ENCODE data around the gene UBL3.

The UBL3 gene

GRCh38 chr13:29856426-29856825 lies 6.0 kb upstream of the UBL3 start:
- DNase-seq: no peak

GRCh38 chr13:29855784-29856183 lies 5.4 kb upstream of the UBL3 start:
- DNase-seq: no peak

- no peak for DNase-seq
These were observed 4.6 kb upstream of the UBL3 start for GRCh38 chr13:29855009-29855408.

GRCh38 chr13:29853131-29853530 lies 2.7 kb upstream of the UBL3 start:
- DNase-seq: no peak

GRCh38 chr13:29852472-29853054 lies 2.1 kb upstream of the UBL3 start:
- DNase-seq: peak; percentile 56

- peak; percentile 64 for DNase-seq
These were observed 645 bp downstream of the UBL3 start for GRCh38 chr13:29849731-29850212.

- no peak for DNase-seq
These were observed 1.3 kb downstream of the UBL3 start for GRCh38 chr13:29849071-29849631.

- peak; percentile 59 for DNase-seq
These were observed 2.9 kb downstream of the UBL3 start for GRCh38 chr13:29847501-29847983.

- no peak for DNase-seq
These were observed 3.8 kb downstream of the UBL3 start for GRCh38 chr13:29846475-29847256.

- DNase-seq: no peak
These were observed 4.9 kb downstream of the UBL3 start for GRCh38 chr13:29845440-29846056.

- DNase-seq: no peak
These were observed 6.0 kb downstream of the UBL3 start for GRCh38 chr13:29844441-29844840.

GRCh38 chr13:29840585-29840984 lies 9.8 kb downstream of the UBL3 start:
- no peak for DNase-seq

- DNase-seq: no peak
These were observed 14.9 kb downstream of the UBL3 start for GRCh38 chr13:29835280-29836061.

GRCh38 chr13:29832761-29833298 lies 17.6 kb downstream of the UBL3 start:
- no peak for DNase-seq

- no peak for DNase-seq
These were observed 20.4 kb downstream of the UBL3 start for GRCh38 chr13:29830000-29830399.

- DNase-seq: no peak
These were observed 31.3 kb downstream of the UBL3 start for GRCh38 chr13:29819143-29819542.

GRCh38 chr13:29817604-29818378 lies 32.6 kb downstream of the UBL3 start:
- no peak for DNase-seq

- DNase-seq: no peak
These were observed 33.7 kb downstream of the UBL3 start for GRCh38 chr13:29816715-29817114.

GRCh38 chr13:29815336-29815735 lies 35.1 kb downstream of the UBL3 start:
- no peak for DNase-seq

GRCh38 chr13:29810898-29811297 lies 39.5 kb downstream of the UBL3 start:
- DNase-seq: no peak

GRCh38 chr13:29810145-29810742 lies 40.2 kb downstream of the UBL3 start:
- DNase-seq: peak; percentile 40

All from fibroblast of skin of scalp (primary cell).